Left renal cortex interstitium (tissue), 4 donors: ENCODE measurements around the gene TPK1. TPM values are rescaled to one million over a fixed set of nuclear protein-coding genes. Genes with fewer than 3 reads are reported as not detected.
"Not testable (repeated sequence)": the region's sequence is repeated elsewhere in the genome, so short reads cannot be mapped to it uniquely, and the experiment has no call there.

Source experiments
- DNase-seq, 4 donors: peaks; one replicate each; pipeline ENCODE4 v3.0.0-alpha.2; 2013; ENCODE audit warnings: low read depth in 4 of 4, low spot score in 2 of 4, missing footprints in 1 of 4
- polyA plus RNA-seq, 4 donors: library from polyadenylated mRNA; unstranded; fragments of 120-200 nt; gene quantifications; one replicate each; pipeline ENCODE4 v1.2.1, GENCODE V29; 2013; ENCODE audit not compliant: insufficient read length in 4 of 4

TPK1 gene
- polyA plus RNA-seq, 4 donors: 8.9 to 9.4 (median 9.2) TPM

- peak in 1 of 4 donors; percentile 3 for DNase-seq
These were observed 178.8 kb downstream of the TPK1 start for GRCh38 chr7:144656965-144657517.

GRCh38 chr7:144653449-144653848 lies 182.4 kb downstream of the TPK1 start:
- no peak for DNase-seq

- no peak for DNase-seq
These were observed 185.4 kb downstream of the TPK1 start for GRCh38 chr7:144650439-144650838.

DNA sequence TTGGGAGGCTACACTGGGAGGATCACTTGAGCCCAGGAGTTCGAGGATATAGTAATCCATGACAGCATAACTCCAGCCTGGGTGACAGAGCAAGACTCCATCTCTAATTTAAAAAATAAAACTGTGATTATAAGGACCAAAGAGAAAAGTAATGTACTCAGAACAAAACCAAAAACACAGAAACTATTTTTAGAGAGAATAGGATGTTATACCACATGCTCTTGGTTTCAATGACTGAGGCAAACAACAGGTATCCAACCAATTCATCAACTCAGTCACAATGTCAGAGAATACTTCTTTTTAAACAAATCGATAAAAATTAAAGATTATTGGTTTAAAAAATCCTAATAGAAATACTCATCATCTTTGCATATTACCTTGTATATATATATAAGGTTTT lies 186.7 kb downstream of the TPK1 start:
- no peak for DNase-seq

- DNase-seq: no peak
These were observed 194.3 kb downstream of the TPK1 start for GRCh38 chr7:144641389-144642044.

GRCh38 chr7:144632724-144633123 lies 203.1 kb downstream of the TPK1 start:
- no peak for DNase-seq

DNA sequence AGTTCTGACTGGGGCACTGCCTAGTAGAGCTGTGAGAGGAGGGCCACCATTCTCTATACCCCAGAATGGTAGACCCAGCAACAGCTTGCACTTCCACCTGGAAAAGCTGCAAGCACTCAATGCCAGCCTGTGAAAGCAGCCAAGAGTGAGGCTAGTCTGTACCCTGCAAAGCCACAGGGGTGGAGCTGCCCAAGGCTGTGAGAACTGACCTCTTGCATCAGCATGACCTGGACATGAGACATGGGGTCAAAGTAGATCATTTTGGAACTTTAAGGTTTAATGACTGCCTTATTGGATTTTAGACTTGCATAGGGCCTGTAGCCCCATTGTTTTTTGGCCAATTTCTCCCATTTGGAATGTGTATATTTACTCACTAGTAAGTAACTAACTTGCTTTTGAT lies 206.3 kb downstream of the TPK1 start:
- no peak for DNase-seq

- DNase-seq: no peak
These were observed 206.8 kb downstream of the TPK1 start for GRCh38 chr7:144629011-144629410.

GRCh38 chr7:144628176-144628575 lies 207.7 kb downstream of the TPK1 start:
- DNase-seq: no peak

- DNase-seq: no peak
These were observed 213.1 kb downstream of the TPK1 start for GRCh38 chr7:144622745-144623144.

GRCh38 chr7:144606261-144606660 lies 229.6 kb downstream of the TPK1 start:
- DNase-seq: no peak

- DNase-seq: no peak
These were observed 238.9 kb downstream of the TPK1 start for GRCh38 chr7:144596953-144597352.

GRCh38 chr7:144594580-144594979 lies 241.3 kb downstream of the TPK1 start:
- no peak for DNase-seq

- DNase-seq: no peak
These were observed 247.2 kb downstream of the TPK1 start for GRCh38 chr7:144588559-144589051.

- DNase-seq: no peak
These were observed 248.2 kb downstream of the TPK1 start for GRCh38 chr7:144587701-144588100.

DNA sequence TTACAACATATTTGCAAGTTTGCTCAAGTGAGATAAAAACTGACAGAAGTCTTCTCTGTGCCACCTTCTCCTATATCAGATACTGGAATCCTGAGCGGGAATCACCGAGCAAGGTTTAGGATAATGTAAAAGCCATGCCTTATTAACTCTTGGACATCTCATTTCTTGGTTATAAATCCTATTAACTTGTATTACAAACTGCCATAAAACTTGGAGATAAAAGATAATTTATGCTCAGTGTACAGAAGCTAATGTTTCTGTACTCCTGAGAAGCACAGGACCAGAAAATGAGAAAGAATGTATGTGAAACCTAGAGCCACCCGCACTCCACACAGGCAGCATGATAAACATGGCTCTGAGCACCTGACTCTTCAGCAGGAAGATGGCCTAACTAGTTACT lies 251.1 kb downstream of the TPK1 start:
- peak in 2 of 4 donors; percentile 40 to 48 for DNase-seq

GRCh38 chr7:144579687-144580086 lies 256.2 kb downstream of the TPK1 start:
- no peak for DNase-seq

GRCh38 chr7:144575456-144575855 lies 260.4 kb downstream of the TPK1 start:
- DNase-seq: no peak

- not testable (repeated sequence) for DNase-seq
These were observed 261.1 kb downstream of the TPK1 start for GRCh38 chr7:144574753-144575152.

DNA sequence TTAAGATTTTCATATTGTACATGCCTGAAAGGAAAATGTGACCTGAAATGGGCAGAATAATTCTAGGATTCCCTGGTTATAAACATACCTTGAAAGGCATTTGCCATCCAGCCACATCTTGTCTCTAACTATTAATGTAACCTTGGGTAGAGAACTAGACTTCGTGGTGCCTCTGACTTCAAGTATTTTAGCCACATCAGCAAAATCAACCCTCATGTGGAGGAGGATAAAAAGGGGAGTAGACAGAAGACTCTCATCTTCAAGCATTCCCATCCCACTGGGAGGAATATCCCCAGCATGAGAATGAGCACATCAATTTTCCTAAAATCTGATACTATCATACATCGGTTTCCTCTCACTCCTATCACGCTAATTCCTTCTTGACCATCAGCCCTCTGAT lies 267.6 kb downstream of the TPK1 start:
- DNase-seq: no peak

DNA sequence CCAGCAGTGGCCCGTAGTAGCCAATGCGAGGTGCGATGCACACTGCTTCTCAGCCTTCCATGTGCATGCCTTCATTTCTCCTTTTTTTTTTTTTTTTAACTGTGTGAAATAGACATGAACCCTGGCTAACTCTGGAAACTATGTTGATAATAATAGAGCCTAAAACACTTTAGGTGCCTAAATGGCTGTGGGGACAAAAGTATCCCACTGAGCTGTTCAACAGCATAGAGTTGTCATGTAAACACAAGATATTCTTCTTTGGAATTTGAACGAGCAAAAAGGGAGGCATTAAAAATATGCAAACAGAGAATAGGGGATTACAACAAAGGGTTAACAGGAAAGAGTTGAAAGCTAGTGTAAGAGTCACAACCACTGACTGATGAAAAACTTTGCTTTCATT lies 270.3 kb downstream of the TPK1 start:
- DNase-seq: no peak

DNA sequence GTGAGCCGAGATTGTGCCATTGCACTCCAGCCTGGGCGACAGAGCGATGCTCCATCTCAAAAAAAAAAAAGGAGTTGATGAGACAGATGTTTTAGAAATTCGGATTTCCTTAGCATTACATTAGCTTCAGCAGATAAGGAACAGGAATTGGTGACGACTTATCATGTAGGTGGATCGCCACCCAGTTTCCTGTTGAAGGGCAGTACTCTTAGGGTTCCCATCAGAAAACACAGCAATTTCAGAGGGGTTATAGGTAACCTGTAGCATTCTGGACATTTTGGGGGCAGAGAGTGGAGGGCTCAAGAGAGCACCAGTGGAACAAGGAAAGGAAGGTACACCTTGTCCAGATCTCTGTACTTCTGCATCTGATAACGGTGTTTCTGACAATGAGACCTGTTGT lies 286.0 kb downstream of the TPK1 start:
- no peak for DNase-seq

DNA sequence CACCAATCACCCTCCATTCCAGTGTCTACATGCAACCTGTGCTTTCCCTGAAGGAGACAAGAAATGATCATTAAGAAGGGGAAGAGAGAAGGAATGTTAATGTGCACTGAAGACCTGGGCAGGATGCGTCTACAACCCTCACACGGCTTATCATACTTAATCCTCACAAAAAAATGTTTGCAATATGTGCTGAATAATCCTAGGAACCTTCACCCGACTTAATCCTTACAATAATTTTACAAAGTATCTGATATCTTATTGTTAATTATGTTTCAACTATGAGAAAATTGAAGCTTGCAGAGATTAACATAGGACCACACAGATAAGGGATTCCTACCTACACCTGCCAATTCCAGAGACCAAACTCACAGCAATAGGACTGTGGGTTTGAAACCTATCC lies 287.3 kb downstream of the TPK1 start:
- DNase-seq: no peak
